DOHH2 (cell line): Measurements from ENCODE around the gene EPHA6.

Source experiments
- CTCF ChIP-seq: fragments of 200-600 bp; sonication (generic); IDR thresholded peaks from one replicate; pipeline ENCODE4 v1.5.1; 2014; ENCODE audit warnings: antibody characterized with exemption, mild to moderate bottlenecking, low read depth, low read length; ENCODE audit not compliant: poor library complexity, severe bottlenecking
- EZH2phosphoT487 ChIP-seq: fragments of 200-600 bp; sonication (generic); IDR thresholded peaks from 2 replicates; pipeline ENCODE4 v1.6.1; 2017; ENCODE audit warnings: borderline replicate concordance, mild to moderate bottlenecking, antibody characterized with exemption, low read length, moderate library complexity, mixed read lengths

- no peak for TF ChIP-seq CTCF
- no peak for TF ChIP-seq EZH2phosphoT487
These were observed 373.4 kb downstream of the EPHA6 start for GRCh38 chr3:97187771-97188170.
